ENCODE data around the gene CREM.

- TF ChIP-seq ZNF274 (IDR thresholded peaks at IDR 0.05; ENCODE audit: low read depth, low read length) = no peak
- no peak for TF ChIP-seq SUZ12 (IDR thresholded peaks at IDR 0.05; ENCODE audit: extremely low read depth, insufficient read depth, insufficient read length)
- no peak for TF ChIP-seq YY1 (IDR thresholded peaks at IDR 0.05; ENCODE audit: insufficient read depth, insufficient read length)
These were observed 105.9 kb downstream of the CREM start for GRCh38 chr10:35232527-35232926.

Measured in NT2/D1 (cell line).